Subcutaneous abdominal adipose tissue (tissue), 5 donors: ENCODE measurements around the gene LILRA1.
"Not testable (repeated sequence)": the region's sequence is repeated elsewhere in the genome, so short reads cannot be mapped to it uniquely, and the experiment has no call there.

Experiments
- H3K27ac ChIP-seq: one replicate; pipeline ENCODE4 v1.7.0; 2013; ENCODE audit warnings: low read depth, mild to moderate bottlenecking, inconsistent platforms, low read length, moderate library complexity
- H3K27me3 ChIP-seq, 5 donors: one replicate each; pipeline ENCODE4 v1.7.0; 2013; ENCODE audit warnings: low read length in 5 of 5, inconsistent platforms in 1 of 5; ENCODE audit not compliant: control insufficient read depth in 5 of 5, insufficient read depth in 4 of 5
- H3K36me3 ChIP-seq, 5 donors: one replicate each; pipeline ENCODE4 v1.7.0; 2013; ENCODE audit warnings: low read length in 5 of 5; ENCODE audit not compliant: control insufficient read depth in 5 of 5, insufficient read depth in 5 of 5
- H3K4me1 ChIP-seq, 5 donors: one replicate each; pipeline ENCODE4 v1.7.0; 2013; ENCODE audit warnings: low read length in 5 of 5, mild to moderate bottlenecking in 3 of 5, moderate library complexity in 1 of 5; ENCODE audit not compliant: control insufficient read depth in 5 of 5, insufficient read depth in 5 of 5
- H3K4me3 ChIP-seq, 5 donors: one replicate each; pipeline ENCODE4 v1.7.0; 2013; ENCODE audit warnings: low read length in 5 of 5, low read depth in 1 of 5
- H3K9ac ChIP-seq, 5 donors: one replicate each; pipeline ENCODE4 v1.7.0; 2013; ENCODE audit warnings: low read length in 5 of 5, mild to moderate bottlenecking in 4 of 5, moderate library complexity in 3 of 5
- H3K9me3 ChIP-seq, 5 donors: one replicate each; pipeline ENCODE4 v1.7.0; 2013; ENCODE audit warnings: low read length in 5 of 5; ENCODE audit not compliant: control insufficient read depth in 5 of 5
- donor health status: healthy.
- donor health status: healthy.
- donor health status: healthy.
- donor health status: healthy.
- donor health status: healthy.

Gene LILRA1

GRCh38 chr19:54633401-54633800, 40.0 kb downstream of the LILRA1 start:
- Histone ChIP-seq H3K9ac (no peak overlapping the region), H3K9me3 (no peaks in the 10 kb centered on the region), H3K27ac (no peak overlapping the region), H3K36me3 (no peaks in the 10 kb centered on the region), H3K27me3 (peaks cover 0 to 16% (median 5%) of the 10 kb centered on the region in 5 donors), H3K4me1 (peaks cover 0 to 17% (median 4%) of the 10 kb centered on the region in 5 donors), H3K4me3 (no peak overlapping the region)

GRCh38 chr19:54636081-54636480, 42.6 kb downstream of the LILRA1 start:
- H3K9ac ChIP-seq, H3K36me3 ChIP-seq, H3K9me3 ChIP-seq, H3K27me3 ChIP-seq, H3K4me3 ChIP-seq, H3K4me1 ChIP-seq, H3K27ac ChIP-seq: not testable (repeated sequence)

- Histone ChIP-seq H3K9me3 (no peaks in the 10 kb centered on the region), H3K27ac (no peak overlapping the region), H3K9ac (no peak overlapping the region), H3K36me3 (no peaks in the 10 kb centered on the region), H3K4me3 (no peak overlapping the region), H3K4me1 (peaks cover 0 to 4% (median 0%) of the 10 kb centered on the region in 5 donors), H3K27me3 (no peaks in the 10 kb centered on the region)
These were observed 45.3 kb downstream of the LILRA1 start for GRCh38 chr19:54638683-54639082.

- not testable (repeated sequence) for H3K4me1 ChIP-seq, H3K9ac ChIP-seq, H3K4me3 ChIP-seq, H3K27ac ChIP-seq, H3K36me3 ChIP-seq, H3K27me3 ChIP-seq, H3K9me3 ChIP-seq
These were observed 49.5 kb downstream of the LILRA1 start for GRCh38 chr19:54642953-54643352.

- H3K27me3 ChIP-seq, H3K4me1 ChIP-seq, H3K4me3 ChIP-seq, H3K36me3 ChIP-seq, H3K9me3 ChIP-seq, H3K9ac ChIP-seq, H3K27ac ChIP-seq: not testable (repeated sequence)
These were observed 50.2 kb downstream of the LILRA1 start for GRCh38 chr19:54643583-54643982.

GRCh38 chr19:54644056-54644455, 50.6 kb downstream of the LILRA1 start:
- Histone ChIP-seq H3K9ac (no peak overlapping the region), H3K27ac (no peak overlapping the region), H3K27me3 (peaks cover 0 to 5% (median 0%) of the 10 kb centered on the region in 5 donors), H3K9me3 (no peaks in the 10 kb centered on the region), H3K4me3 (no peak overlapping the region), H3K4me1 (peaks cover 0 to 4% (median 0%) of the 10 kb centered on the region in 5 donors), H3K36me3 (no peaks in the 10 kb centered on the region)

- Histone ChIP-seq H3K4me3 (no peak overlapping the region), H3K9me3 (no peaks in the 10 kb centered on the region), H3K36me3 (no peaks in the 10 kb centered on the region), H3K27ac (no peak overlapping the region), H3K4me1 (peaks cover 0 to 4% (median 0%) of the 10 kb centered on the region in 5 donors), H3K27me3 (peaks cover 0 to 5% (median 0%) of the 10 kb centered on the region in 5 donors), H3K9ac (no peak overlapping the region)
These were observed 53.0 kb downstream of the LILRA1 start for GRCh38 chr19:54646331-54646841.

GRCh38 chr19:54648129-54648528, 54.7 kb downstream of the LILRA1 start:
- Histone ChIP-seq H3K9me3 (no peaks in the 10 kb centered on the region), H3K36me3 (no peaks in the 10 kb centered on the region), H3K27me3 (peaks cover 0 to 9% (median 0%) of the 10 kb centered on the region in 5 donors), H3K9ac (no peak overlapping the region), H3K4me1 (no peaks in the 10 kb centered on the region), H3K27ac (no peak overlapping the region), H3K4me3 (no peak overlapping the region)

GRCh38 chr19:54650108-54650655, 56.8 kb downstream of the LILRA1 start:
- peaks cover 0 to 14% (median 0%) of the 10 kb centered on the region in 5 donors for H3K27me3 ChIP-seq
- H3K9me3 ChIP-seq = no peaks in the 10 kb centered on the region
- H3K9ac ChIP-seq = no peak overlapping the region
- H3K4me1 ChIP-seq = peaks cover 0 to 2% (median 0%) of the 10 kb centered on the region in 5 donors
- H3K27ac ChIP-seq = no peak overlapping the region
- no peak overlapping the region for H3K4me3 ChIP-seq
- no peaks in the 10 kb centered on the region for H3K36me3 ChIP-seq
